Esophagus squamous epithelium (tissue), 5 donors: ENCODE results near the gene PRR20G. TPM values are rescaled to one million over a fixed set of nuclear protein-coding genes. Genes with fewer than 3 reads are reported as not detected.
"Not testable (repeated sequence)": the region's sequence is repeated elsewhere in the genome, so short reads cannot be mapped to it uniquely, and the experiment has no call there.

Experiments used
- DNase-seq: peaks from one replicate; lab custom pipeline; 2025; lab: John Stamatoyannopoulos, UW
- H3K27ac ChIP-seq, 4 donors: fragments of 200-600 bp; sonication (generic); one replicate each; pipeline ENCODE4 v1.5.1; 2016 to 2019; ENCODE audit warnings: mild to moderate bottlenecking in 1 of 4
- H3K27me3 ChIP-seq, 4 donors: fragments of 200-600 bp; sonication (generic); 1 replicate in 3 of 4; 2 replicates in 1 of 4; pipeline versions ENCODE4 v1.5.1 to v1.6.0; 2017 to 2021; ENCODE audit warnings: antibody characterized with exemption in 1 of 4
- H3K36me3 ChIP-seq, 3 donors: fragments of 200-600 bp; sonication (generic); one replicate each; pipeline ENCODE4 v1.5.1; 2016 to 2019
- H3K4me1 ChIP-seq, 3 donors: fragments of 200-600 bp; sonication (generic); one replicate each; pipeline ENCODE4 v1.5.1; 2017 to 2019
- H3K4me3 ChIP-seq, 4 donors: fragments of 200-600 bp; sonication (generic); 1 replicate in 3 of 4; 2 replicates in 1 of 4; pipeline ENCODE4 v1.5.1; 2016 to 2019; ENCODE audit warnings: mild to moderate bottlenecking in 2 of 4, moderate library complexity in 1 of 4
- H3K9me3 ChIP-seq, 3 donors: fragments of 200-600 bp; sonication (generic); one replicate each; pipeline ENCODE4 v1.5.1; 2016 to 2019
- CTCF ChIP-seq, 6 experiments: fragments of 450-650 bp in 4 of 6; fragments of 200-600 bp in 2 of 6; sonication (generic) in 2 of 6; IDR thresholded peaks; one replicate each; pipeline ENCODE4 v1.5.1; 2016 to 2019; ENCODE audit warnings: antibody characterized with exemption in 6 of 6, mild to moderate bottlenecking in 4 of 6, moderate library complexity in 4 of 6
- POLR2A ChIP-seq, 4 donors: fragments of 450-650 bp; IDR thresholded peaks; one replicate each; pipeline ENCODE4 v1.6.1; 2017; ENCODE audit warnings: antibody characterized with exemption in 4 of 4, mild to moderate bottlenecking in 4 of 4, moderate library complexity in 3 of 4
- WGBS, 2 donors: methylation state at CpG; one replicate each; pipeline ENCODE4 v1.1.5; 2018; 5-methylcytosine and 5-hydroxymethylcytosine counted together
- intact Hi-C: fragments of 100-400 bp; cut with DNase I; formaldehyde crosslinking; loops from one replicate; pipeline ENCODE4 v1.15.0; 2022
- total RNA-seq, 4 donors: library from RNA; depleted of rRNA; stranded (reverse); fragments of >200 nt; gene quantifications; one replicate each; pipeline ENCODE4 v1.1.0, GENCODE V29; 2016
- donor health status: DM: yes; HTN: yes; CAD: no.

The PRR20G gene
- total RNA-seq, 4 donors from 2014 or later, result not detected

- intact Hi-C loops, result no loop called here
- H3K36me3 ChIP-seq, result no peaks in the 10 kb centered on the region
- H3K9me3 ChIP-seq, result no peaks in the 10 kb centered on the region
- TF ChIP-seq POLR2A (IDR thresholded peaks at IDR 0.05) (peak in 1 of 4 donors; percentile 10), CTCF (IDR thresholded peaks at IDR 0.05) (peak in 2 of 6 experiments; percentile 12 to 22)
- peak overlapping the region; percentile 16 to 76 (median 68) for H3K27ac ChIP-seq
- peaks cover 0 to 12% (median 0%) of the 10 kb centered on the region in 3 donors for H3K4me1 ChIP-seq
- H3K4me3 ChIP-seq, result peak overlapping the region in 1 of 4 donors; percentile 38
- DNase-seq, result no peak
- H3K27me3 ChIP-seq, result peaks cover 0 to 43% (median 0%) of the 10 kb centered on the region in 4 donors
- WGBS, 2 donors, result 29 to 40% methylated on average over 2 to 4 of the region's 25 CpGs
Measured at GRCh38 chr3:127304121-127304744, 16.4 kb upstream of the PRR20G start.

- no peak for TF ChIP-seq POLR2A (IDR thresholded peaks at IDR 0.05)
- no peak for TF ChIP-seq CTCF (IDR thresholded peaks at IDR 0.05)
- no peak overlapping the region for H3K4me3 ChIP-seq
- H3K27me3 ChIP-seq, result peaks cover 0 to 20% (median 0%) of the 10 kb centered on the region in 4 donors
- H3K9me3 ChIP-seq, result no peaks in the 10 kb centered on the region
- H3K36me3 ChIP-seq, result no peaks in the 10 kb centered on the region
- no peak for DNase-seq
- H3K27ac ChIP-seq, result no peak overlapping the region
- H3K4me1 ChIP-seq, result peaks cover 0 to 4% (median 0%) of the 10 kb centered on the region in 3 donors
- 69 to 83% methylated on average over 6 of the region's 6 CpGs for WGBS, 2 donors
- intact Hi-C loops, result no loop called here
Measured at GRCh38 chr3:127299276-127299675, 11.4 kb upstream of the PRR20G start.

GRCh38 chr3:127296959-127297358 is 9.1 kb upstream of the PRR20G start:
- no peak for TF ChIP-seq POLR2A (IDR thresholded peaks at IDR 0.05)
- no peak for TF ChIP-seq CTCF (IDR thresholded peaks at IDR 0.05)
- no peaks in the 10 kb centered on the region for H3K36me3 ChIP-seq
- H3K4me3 ChIP-seq, result no peak overlapping the region
- no peak for DNase-seq
- no peak overlapping the region for H3K27ac ChIP-seq
- no peaks in the 10 kb centered on the region for H3K9me3 ChIP-seq
- H3K27me3 ChIP-seq, result peaks cover 0 to 22% (median 0%) of the 10 kb centered on the region in 4 donors
- H3K4me1 ChIP-seq, result no peaks in the 10 kb centered on the region
- intact Hi-C loops, result no loop called here
- WGBS, 2 donors, result 35 to 41% methylated on average over 5 of the region's 5 CpGs

GRCh38 chr3:127296166-127296565 is 8.3 kb upstream of the PRR20G start:
- H3K4me3 ChIP-seq, result no peak overlapping the region
- no peaks in the 10 kb centered on the region for H3K36me3 ChIP-seq
- H3K27me3 ChIP-seq, result peaks cover 0 to 22% (median 0%) of the 10 kb centered on the region in 4 donors
- H3K4me1 ChIP-seq, result no peaks in the 10 kb centered on the region
- intact Hi-C loops, result no loop called here
- no peaks in the 10 kb centered on the region for H3K9me3 ChIP-seq
- TF ChIP-seq CTCF (IDR thresholded peaks at IDR 0.05), result no peak
- TF ChIP-seq POLR2A (IDR thresholded peaks at IDR 0.05), result no peak
- WGBS, 2 donors, result 72 to 79% methylated on average over 3 of the region's 3 CpGs
- no peak for DNase-seq
- no peak overlapping the region for H3K27ac ChIP-seq

GRCh38 chr3:127293650-127294049 is 5.8 kb upstream of the PRR20G start:
- H3K27ac ChIP-seq, intact Hi-C loops, DNase-seq, H3K9me3 ChIP-seq, H3K4me1 ChIP-seq, H3K36me3 ChIP-seq, H3K4me3 ChIP-seq: not testable (repeated sequence)
- peaks cover 0 to 22% (median 0%) of the 10 kb centered on the region in 4 donors for H3K27me3 ChIP-seq
- WGBS, 2 donors, result 63% methylated on average over 4 of the region's 16 CpGs; no CpG with 5 or more reads in 1 of the 2 donors
